HG03108 (cell line): ENCODE measurements around the gene HMGB4.

Experiments used
- ATAC-seq: cut with Tn5 transposase; IDR thresholded peaks from one replicate; pipeline ENCODE4 v1.9.1; 2021; ENCODE audit warnings: moderate library complexity; ENCODE audit not compliant: unreplicated experiment

HMGB4 gene

DNA sequence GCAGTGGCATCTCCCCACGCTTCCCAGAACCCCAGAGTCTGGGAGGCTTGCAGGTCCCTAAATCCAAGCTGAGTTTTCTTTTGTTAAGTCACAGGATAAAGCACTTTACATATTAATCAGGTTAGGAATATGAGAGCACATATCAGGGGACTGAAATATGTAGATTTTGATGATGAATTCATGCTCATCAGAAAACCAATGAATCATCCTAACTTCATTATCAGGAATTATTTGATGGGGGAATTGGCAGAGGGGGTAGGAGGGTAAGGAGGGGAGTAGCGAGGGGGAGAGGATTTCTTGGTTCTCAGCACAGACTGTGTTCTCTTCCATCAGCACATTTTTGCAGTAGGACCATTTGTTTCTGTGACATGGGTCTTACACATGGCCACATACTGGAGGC, 32.1 kb downstream of the HMGB4 start:
- no peak for ATAC-seq

DNA sequence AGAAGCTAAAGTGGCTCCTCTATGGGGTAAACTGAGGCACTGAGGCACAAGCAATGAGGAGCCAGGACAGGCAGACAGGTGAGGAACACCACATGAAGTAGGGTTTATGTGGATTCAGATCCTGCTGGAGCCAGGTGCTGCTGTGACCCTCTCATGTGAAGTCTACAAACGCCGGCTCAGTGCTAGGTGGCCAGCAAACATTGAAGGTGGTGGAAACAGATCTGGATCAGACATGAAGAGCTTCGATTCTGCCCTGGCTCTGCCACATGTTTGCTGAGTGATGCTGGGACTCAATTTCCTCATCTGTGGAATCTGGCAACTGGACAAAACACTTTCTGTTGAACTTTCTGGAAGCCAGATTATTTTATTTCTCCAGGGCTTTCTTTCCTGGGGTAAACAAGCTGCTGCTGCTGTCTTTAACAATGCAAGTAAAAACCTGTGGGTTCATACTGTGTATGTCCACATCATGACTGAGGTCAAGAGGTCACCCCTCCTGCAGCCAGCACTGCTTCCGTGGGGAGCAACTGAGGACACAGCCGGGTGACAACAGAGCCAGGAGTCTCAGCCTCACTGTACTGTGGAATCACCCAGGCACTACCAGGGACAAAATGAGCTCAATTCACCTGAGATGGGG, 33.3 kb downstream of the HMGB4 start:
- ATAC-seq, result no peak

DNA sequence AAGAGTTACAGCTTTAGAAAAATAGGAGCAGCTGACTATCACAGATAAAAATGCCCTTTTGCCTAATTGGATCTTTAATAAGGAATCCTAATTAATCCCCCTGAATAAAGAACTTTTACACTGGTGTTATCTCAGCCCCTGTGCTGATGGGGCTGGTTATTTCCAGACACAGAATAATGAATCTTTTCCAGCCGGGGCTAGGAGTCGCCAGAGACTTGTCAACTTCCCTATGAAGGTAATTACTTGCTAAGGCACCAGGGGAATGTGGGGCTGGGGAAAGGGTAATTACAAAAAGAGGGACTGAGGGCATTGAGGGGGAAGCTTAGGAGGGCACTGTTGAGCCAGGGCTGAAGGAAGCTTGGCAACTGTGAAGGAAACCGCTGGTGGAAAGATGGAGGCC, 34.5 kb downstream of the HMGB4 start:
- no peak for ATAC-seq

DNA sequence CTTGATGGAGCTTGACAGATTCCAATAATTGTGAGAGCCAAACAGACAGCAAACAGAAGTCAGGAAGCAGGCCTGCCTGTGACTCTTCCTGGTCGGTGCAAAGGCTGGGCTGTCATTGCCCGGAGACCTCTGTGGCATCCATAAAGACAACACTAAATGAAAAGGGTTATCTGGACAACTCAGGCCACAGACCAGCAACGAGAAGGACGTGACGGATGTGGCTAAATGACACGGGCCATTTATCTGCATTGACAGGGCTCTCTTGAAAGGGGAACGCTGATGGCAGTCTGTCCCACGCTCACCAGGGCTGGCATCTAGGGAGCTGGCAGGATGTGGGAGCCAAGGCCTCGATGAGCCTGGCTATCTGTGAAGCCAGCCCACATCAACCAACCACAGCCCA, 35.0 kb downstream of the HMGB4 start:
- ATAC-seq, result no peak

DNA sequence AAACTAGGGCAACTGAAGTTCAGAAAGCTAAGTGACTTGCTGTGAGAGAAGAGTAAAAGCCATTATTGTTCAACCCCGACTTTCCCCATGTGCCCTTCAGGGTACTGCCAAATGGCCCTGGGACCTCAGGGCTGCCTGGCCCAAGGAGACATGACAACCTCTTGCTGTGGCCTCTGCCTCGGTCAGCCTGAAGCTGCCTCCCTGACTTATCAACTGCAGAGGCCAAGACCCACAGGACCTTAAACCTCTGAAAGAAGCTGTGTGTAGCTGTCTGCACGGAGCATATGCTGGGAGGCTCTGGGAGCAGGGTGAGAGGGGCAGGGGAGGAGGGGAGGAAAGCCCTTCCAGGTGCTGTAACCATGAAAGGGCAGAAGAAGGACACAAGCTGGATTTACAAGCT, 35.9 kb downstream of the HMGB4 start:
- ATAC-seq, result no peak

DNA sequence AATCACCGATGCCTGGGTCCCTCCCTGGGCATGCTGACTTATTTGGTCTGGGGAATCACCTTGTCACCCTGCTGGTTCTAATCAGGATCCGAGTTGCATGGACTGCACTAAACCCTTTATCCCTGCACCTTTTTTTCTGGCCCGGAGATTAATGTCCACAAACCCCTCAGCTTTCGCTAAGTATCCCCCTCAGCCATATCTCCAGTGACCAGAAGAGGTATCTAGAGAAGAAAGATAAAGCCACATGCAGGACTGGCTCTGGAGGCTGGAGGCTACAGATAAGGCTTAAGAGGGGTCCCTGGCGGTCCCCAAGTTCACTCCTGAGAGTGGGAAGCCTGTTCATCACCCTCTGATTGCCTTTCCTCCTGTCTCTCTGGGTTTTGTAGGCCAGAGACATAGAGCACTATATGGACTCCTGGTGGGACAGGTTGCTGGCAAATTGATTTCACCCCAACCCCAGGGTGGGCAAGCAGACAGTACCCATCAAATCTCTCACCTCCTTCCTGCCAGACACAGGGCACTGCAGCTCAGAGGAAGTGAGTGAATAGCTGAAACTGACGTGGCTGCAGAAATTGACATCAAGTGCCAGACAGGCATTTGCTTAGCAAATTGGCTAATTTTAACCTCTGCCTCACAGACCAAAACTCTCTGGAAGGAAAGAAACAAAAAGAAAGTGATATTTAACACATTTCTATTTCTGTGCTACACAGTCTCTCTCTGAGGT, 38.8 kb downstream of the HMGB4 start:
- peak; percentile 85 for ATAC-seq

DNA sequence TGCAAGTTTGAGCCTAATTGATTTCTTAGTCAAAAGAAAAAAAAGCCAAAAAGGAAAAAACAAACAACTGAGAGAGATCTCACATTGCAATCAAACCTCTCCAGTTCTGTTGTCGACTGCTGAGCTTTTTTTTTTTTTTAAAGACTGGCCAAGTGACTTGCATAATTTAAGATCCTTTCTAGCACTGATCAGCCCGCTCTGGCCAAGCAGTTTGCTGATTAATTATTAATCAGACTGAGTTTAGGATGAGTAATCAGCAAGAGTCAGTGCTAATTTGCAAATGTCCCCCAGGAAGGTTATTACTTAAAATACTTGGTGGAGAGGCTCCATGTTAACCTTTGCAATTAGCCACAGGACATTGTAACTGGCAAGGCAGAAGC, 39.3 kb downstream of the HMGB4 start:
- ATAC-seq, result peak; percentile 66

DNA sequence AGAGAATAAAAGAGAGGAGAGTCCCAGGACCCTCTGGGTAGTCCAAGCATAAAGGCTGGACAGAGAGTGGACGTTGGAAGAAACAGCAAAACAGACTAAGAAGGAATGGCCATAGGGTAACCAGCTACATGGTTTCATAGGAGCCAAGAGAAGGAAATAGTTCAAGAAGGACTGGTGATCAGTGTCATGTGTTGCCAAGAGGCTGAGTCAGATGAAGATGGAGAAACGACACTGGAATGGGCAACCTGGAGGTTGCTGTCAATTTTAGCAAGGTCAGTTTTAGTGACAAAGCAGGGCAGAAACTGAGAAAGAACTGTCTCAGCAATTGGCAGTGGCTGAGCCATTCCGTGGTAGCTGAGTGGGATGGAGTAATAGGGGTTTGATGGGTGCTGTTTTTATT, 41.4 kb downstream of the HMGB4 start:
- no peak for ATAC-seq

DNA sequence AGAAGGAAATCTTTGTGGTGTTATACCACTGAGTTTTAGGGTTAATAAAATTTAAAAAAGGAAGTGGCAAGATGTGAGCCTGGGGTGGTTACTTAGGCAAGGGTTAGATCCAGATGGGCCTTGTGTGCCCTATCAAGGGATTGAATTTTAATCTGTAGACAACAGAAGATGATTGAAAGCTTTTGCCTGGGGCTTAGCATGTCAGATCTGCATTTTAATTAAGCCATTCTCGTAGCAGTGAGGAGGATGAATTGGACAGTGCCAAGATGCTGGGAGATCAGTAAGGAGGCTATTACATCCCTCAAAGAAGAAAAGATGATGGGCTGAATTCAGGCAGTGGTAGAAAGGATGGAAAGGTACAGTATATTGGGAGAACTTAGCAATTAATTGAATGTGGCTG, 42.3 kb downstream of the HMGB4 start:
- no peak for ATAC-seq

DNA sequence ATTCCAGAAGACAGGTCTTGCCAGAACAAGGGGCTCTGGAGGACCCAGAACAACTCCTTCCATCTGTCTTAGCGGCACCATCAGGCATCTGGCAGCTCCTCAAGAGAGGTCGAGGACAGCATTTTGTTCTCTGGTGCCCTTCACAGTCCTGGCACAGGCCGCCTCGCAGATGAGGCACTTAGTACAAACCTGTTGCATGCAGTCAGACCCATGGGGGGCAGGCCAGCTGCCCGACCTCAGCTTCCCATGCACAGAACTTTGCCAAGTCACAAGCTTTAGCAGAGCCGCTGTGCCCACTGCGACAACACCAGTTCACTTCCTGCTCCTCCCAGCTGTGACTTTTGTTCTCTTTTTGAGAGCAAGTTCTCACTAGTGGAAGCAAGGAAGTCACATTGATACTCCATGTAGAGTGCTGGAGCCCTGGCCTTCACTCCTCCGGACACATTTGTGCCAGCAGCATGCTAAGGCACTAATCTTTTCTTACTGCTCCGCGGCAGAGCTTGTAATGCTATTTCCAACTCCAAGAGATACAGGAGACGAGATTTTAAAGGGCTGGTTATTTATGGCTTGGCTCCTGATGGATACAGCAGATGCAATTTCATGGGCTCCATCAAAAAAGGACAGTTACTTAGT, 44.6 kb downstream of the HMGB4 start:
- no peak for ATAC-seq
